ENCODE data around the gene NLK. TPM values are rescaled to one million over a fixed set of nuclear protein-coding genes. Genes with fewer than 3 reads are reported as not detected.
"Not testable (repeated sequence)": the region's sequence is repeated elsewhere in the genome, so short reads cannot be mapped to it uniquely, and the experiment has no call there.

Gene NLK
- total RNA-seq, 2 experiments from 2014 or later: 12.8 to 14.4 TPM

- Mint-ChIP-seq H3K36me3 (no peaks in the 10 kb centered on the region), H3K27me3 (peaks cover 9% of the 10 kb centered on the region), H3K4me3 (no peak overlapping the region), H3K9me3 (no peaks in the 10 kb centered on the region), H3K4me1 (peaks cover 2% of the 10 kb centered on the region), H3K27ac (no peak overlapping the region)
- ATAC-seq (ENCODE audit: low read depth): no peak
- POLR2A ChIA-PET: no interaction called here
- DNase-seq: no peak
Observed at GRCh38 chr17:28020515-28020914, 22.0 kb upstream of the NLK start.

GRCh38 chr17:28029044-28029443 lies 13.4 kb upstream of the NLK start:
- H3K9me3 Mint-ChIP-seq: no peaks in the 10 kb centered on the region
- H3K4me3 Mint-ChIP-seq: no peak overlapping the region
- H3K36me3 Mint-ChIP-seq: no peaks in the 10 kb centered on the region
- peaks cover 10% of the 10 kb centered on the region for H3K27me3 Mint-ChIP-seq
- peaks cover 6% of the 10 kb centered on the region for H3K4me1 Mint-ChIP-seq
- H3K27ac Mint-ChIP-seq: no peak overlapping the region
- ATAC-seq (ENCODE audit: low read depth) (no peak), DNase-seq (no peak)
- POLR2A ChIA-PET: no interaction called here

GRCh38 chr17:28030386-28030785 lies 12.1 kb upstream of the NLK start:
- DNase-seq (no peak), ATAC-seq (ENCODE audit: low read depth) (no peak)
- H3K9me3 Mint-ChIP-seq: no peaks in the 10 kb centered on the region
- peaks cover 10% of the 10 kb centered on the region for H3K27me3 Mint-ChIP-seq
- H3K27ac Mint-ChIP-seq: no peak overlapping the region
- peaks cover 12% of the 10 kb centered on the region for H3K4me1 Mint-ChIP-seq
- no peak overlapping the region for H3K4me3 Mint-ChIP-seq
- H3K36me3 Mint-ChIP-seq: no peaks in the 10 kb centered on the region
- POLR2A ChIA-PET: no interaction called here

GRCh38 chr17:28031174-28031573 lies 11.3 kb upstream of the NLK start:
- Mint-ChIP-seq H3K9me3 (no peaks in the 10 kb centered on the region), H3K27ac (no peak overlapping the region)

GRCh38 chr17:28033972-28034714 lies 8.3 kb upstream of the NLK start:
- Mint-ChIP-seq H3K4me3 (no peak overlapping the region), H3K27me3 (peaks cover 12% of the 10 kb centered on the region), H3K9me3 (no peaks in the 10 kb centered on the region), H3K4me1 (peaks cover 13% of the 10 kb centered on the region), H3K36me3 (no peaks in the 10 kb centered on the region), H3K27ac (no peak overlapping the region)
- POLR2A ChIA-PET: no interaction called here
- ATAC-seq (ENCODE audit: low read depth): no peak
- no peak for DNase-seq

More at GRCh38 chr17:28031174-28031573, 11.3 kb upstream of the NLK start:
- ATAC-seq (ENCODE audit: low read depth): no peak
- Mint-ChIP-seq H3K4me3 (no peak overlapping the region), H3K4me1 (peaks cover 12% of the 10 kb centered on the region), H3K36me3 (no peaks in the 10 kb centered on the region), H3K27me3 (peaks cover 11% of the 10 kb centered on the region)
- DNase-seq: no peak
- POLR2A ChIA-PET: no interaction called here

GRCh38 chr17:28035452-28035851 lies 7.0 kb upstream of the NLK start:
- Mint-ChIP-seq H3K4me1 (peaks cover 19% of the 10 kb centered on the region), H3K27me3 (peaks cover 10% of the 10 kb centered on the region)
- H3K4me3 Mint-ChIP-seq; POLR2A ChIA-PET; H3K36me3 Mint-ChIP-seq; ATAC-seq (ENCODE audit: low read depth); DNase-seq; H3K27ac Mint-ChIP-seq; H3K9me3 Mint-ChIP-seq: not testable (repeated sequence)

- H3K4me3 Mint-ChIP-seq; H3K27ac Mint-ChIP-seq; DNase-seq; ATAC-seq (ENCODE audit: low read depth); H3K9me3 Mint-ChIP-seq; POLR2A ChIA-PET; H3K36me3 Mint-ChIP-seq: not testable (repeated sequence)
- Mint-ChIP-seq H3K27me3 (peaks cover 10% of the 10 kb centered on the region), H3K4me1 (peaks cover 23% of the 10 kb centered on the region)
Observed at GRCh38 chr17:28035884-28036283, 6.6 kb upstream of the NLK start.

- Mint-ChIP-seq H3K9me3 (no peaks in the 10 kb centered on the region), H3K27ac (no peak overlapping the region), H3K27me3 (peaks cover 7% of the 10 kb centered on the region), H3K4me1 (peaks cover 37% of the 10 kb centered on the region), H3K4me3 (no peak overlapping the region), H3K36me3 (peaks cover 1% of the 10 kb centered on the region)
- no peak for DNase-seq
- POLR2A ChIA-PET: no interaction called here
- ATAC-seq (ENCODE audit: low read depth): no peak
Observed at GRCh38 chr17:28038802-28039201, 3.7 kb upstream of the NLK start.

GRCh38 chr17:28039251-28039650 lies 3.2 kb upstream of the NLK start:
- H3K27ac Mint-ChIP-seq: no peak overlapping the region
- peaks cover 7% of the 10 kb centered on the region for H3K27me3 Mint-ChIP-seq
- H3K36me3 Mint-ChIP-seq: peaks cover 1% of the 10 kb centered on the region
- no peak overlapping the region for H3K4me3 Mint-ChIP-seq
- peaks cover 35% of the 10 kb centered on the region for H3K4me1 Mint-ChIP-seq
- H3K9me3 Mint-ChIP-seq: no peaks in the 10 kb centered on the region
- POLR2A ChIA-PET: no interaction called here
- DNase-seq (no peak), ATAC-seq (ENCODE audit: low read depth) (no peak)

GRCh38 chr17:28040406-28040805 lies 2.1 kb upstream of the NLK start:
- no peak for ATAC-seq (ENCODE audit: low read depth)
- POLR2A ChIA-PET: no interaction called here
- Mint-ChIP-seq H3K27ac (no peak overlapping the region), H3K4me3 (peak overlapping the region; percentile 89), H3K27me3 (peaks cover 7% of the 10 kb centered on the region), H3K9me3 (no peaks in the 10 kb centered on the region), H3K4me1 (peaks cover 41% of the 10 kb centered on the region), H3K36me3 (peaks cover 1% of the 10 kb centered on the region)
- no peak for DNase-seq

- Mint-ChIP-seq H3K27me3 (peaks cover 5% of the 10 kb centered on the region), H3K36me3 (peaks cover 2% of the 10 kb centered on the region), H3K4me3 (peak overlapping the region; percentile 89), H3K27ac (peak overlapping the region; percentile 87), H3K9me3 (no peaks in the 10 kb centered on the region), H3K4me1 (peaks cover 47% of the 10 kb centered on the region)
- POLR2A ChIA-PET: interaction anchor here (0.6 to 1.3 kb wide), 11 partner anchors 10 to 885 kb away, joined by 3 to 9 read pairs (median 3); partner anchors contain the start of genes IFT20, TMEM97 and TNFAIP1
- peak; percentile 96 for ATAC-seq (ENCODE audit: low read depth)
- peak; percentile 99 for DNase-seq
Observed at GRCh38 chr17:28041068-28041843, 1.2 kb upstream of the NLK start.

- H3K27me3 Mint-ChIP-seq: peaks cover 4% of the 10 kb centered on the region
- ATAC-seq (ENCODE audit: low read depth): peak; percentile 20
- peaks cover 53% of the 10 kb centered on the region for H3K4me1 Mint-ChIP-seq
- peaks cover 8% of the 10 kb centered on the region for H3K36me3 Mint-ChIP-seq
- peak overlapping the region; percentile 87 for H3K27ac Mint-ChIP-seq
- DNase-seq: no peak
- H3K9me3 Mint-ChIP-seq: no peaks in the 10 kb centered on the region
- peak overlapping the region; percentile 89 for H3K4me3 Mint-ChIP-seq
- POLR2A ChIA-PET: interaction anchor here (0.6 to 1.3 kb wide), 9 partner anchors 10 to 293 kb away, joined by 3 to 9 read pairs (median 3); partner anchors contain the start of genes IFT20 and TNFAIP1
Observed at GRCh38 chr17:28041844-28042656, 427 bp upstream of the NLK start.

- DNase-seq (no peak), ATAC-seq (ENCODE audit: low read depth) (no peak)
- peak overlapping the region; percentile 78 for H3K27ac Mint-ChIP-seq
- H3K36me3 Mint-ChIP-seq: peaks cover 8% of the 10 kb centered on the region
- H3K9me3 Mint-ChIP-seq: no peaks in the 10 kb centered on the region
- POLR2A ChIA-PET: interaction anchor here (0.6 to 1.3 kb wide), 3 partner anchors 33 to 588 kb away, joined by 3 to 6 read pairs (median 3); no protein-coding TSS in a partner anchor
- peak overlapping the region; percentile 89 for H3K4me3 Mint-ChIP-seq
- peaks cover 60% of the 10 kb centered on the region for H3K4me1 Mint-ChIP-seq
- peaks cover 4% of the 10 kb centered on the region for H3K27me3 Mint-ChIP-seq
Observed at GRCh38 chr17:28042721-28043291, 329 bp downstream of the NLK start.

Measured in activated naive CD8-positive, alpha-beta T cell treated with anti-CD3 and anti-CD28 coated beads, Interleukin-2, amount 10 ng/mL, durations not matched to agents 7 days and 5 days (primary cell).